NCI-H460 (cell line): ENCODE measurements around the gene RANBP10. TPM values are rescaled to one million over a fixed set of nuclear protein-coding genes. Genes with fewer than 3 reads are reported as not detected.
A peak's percentile ranks its signal among the peaks of the same experiment; 100 is the strongest.
"Not testable (repeated sequence)": the region's sequence is repeated elsewhere in the genome, so short reads cannot be mapped to it uniquely, and the experiment has no call there.

ENCODE experiments used
- DNase-seq: peaks from one replicate; pipeline ENCODE4 v3.0.0-alpha.2; 2016; ENCODE audit warnings: low read depth; ENCODE audit errors: extremely low read depth
- total RNA-seq: library from RNA; depleted of rRNA; stranded (reverse); fragments of >200 nt; shearing (Covaris generic); gene quantifications from 2 replicates; pipeline ENCODE4 v1.2.3, GENCODE V29; 2014

RANBP10 gene
- total RNA-seq, 1 experiment from 2014 or later = 6.8 TPM

DNA sequence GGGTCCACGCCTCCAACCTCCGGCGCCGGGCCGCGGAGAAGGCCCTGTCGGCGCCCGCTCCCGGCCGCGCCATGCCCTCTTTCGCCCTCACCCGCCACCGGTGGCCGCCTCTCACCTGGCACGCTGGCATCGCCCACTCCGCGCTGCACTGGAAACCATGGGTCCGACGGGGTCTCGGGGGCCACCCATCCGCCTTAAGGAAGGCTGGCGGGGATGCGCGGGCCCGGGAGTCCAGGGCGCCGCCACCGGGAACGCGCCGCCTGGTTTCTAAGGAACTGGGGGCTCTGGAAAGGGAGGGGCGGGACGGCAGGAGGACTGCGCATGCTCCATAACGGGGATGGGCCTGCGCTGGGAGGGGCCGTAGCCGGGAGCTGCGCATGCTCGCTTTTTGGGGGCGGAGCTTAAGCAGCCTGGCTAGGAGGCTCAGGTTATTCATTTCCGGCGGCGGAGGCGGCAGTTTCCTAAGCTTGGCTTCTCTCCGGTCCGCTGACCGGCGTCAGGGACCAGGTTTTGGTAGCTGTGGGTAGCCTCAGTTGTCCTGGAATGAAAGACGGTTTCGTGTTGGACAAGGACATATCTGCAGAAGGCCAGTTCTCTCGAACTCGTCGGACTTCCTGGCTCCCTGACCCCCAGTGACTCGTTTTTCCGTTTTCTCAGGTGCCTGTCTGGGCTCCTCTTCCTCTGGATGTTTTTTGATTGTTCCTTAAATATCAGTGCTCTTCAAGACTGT is 87.1 kb downstream of the RANBP10 start, which contains the start of gene GFOD2:
Gene GFOD2 (minus strand): TSS at position 269 of the 730 bp plus-strand sequence. CDS start 33,601 bp downstream, outside the sequence.
- peak; percentile 97 for DNase-seq

- no peak for DNase-seq
These were observed 87.7 kb downstream of the RANBP10 start for GRCh38 chr16:67718668-67719047.

DNA sequence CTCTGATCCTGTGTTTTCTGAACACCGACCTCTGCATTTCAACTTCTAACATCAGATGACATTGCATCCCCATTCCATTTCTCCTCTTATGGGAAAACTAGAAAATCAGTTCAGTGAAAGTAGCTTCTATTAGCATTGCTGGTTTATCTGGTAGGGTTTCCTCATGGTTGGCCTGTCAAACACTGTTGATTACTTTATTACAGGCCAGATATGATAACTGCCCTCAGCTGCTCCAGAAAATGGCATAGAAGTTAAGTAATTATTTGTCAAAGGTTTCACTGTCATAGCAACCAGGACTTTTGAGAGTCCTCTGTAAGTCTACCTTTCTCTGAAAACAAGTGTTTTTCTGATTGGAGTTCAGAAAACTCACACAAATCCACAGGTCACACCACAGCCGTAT is 90.3 kb downstream of the RANBP10 start:
- no peak for DNase-seq

DNA sequence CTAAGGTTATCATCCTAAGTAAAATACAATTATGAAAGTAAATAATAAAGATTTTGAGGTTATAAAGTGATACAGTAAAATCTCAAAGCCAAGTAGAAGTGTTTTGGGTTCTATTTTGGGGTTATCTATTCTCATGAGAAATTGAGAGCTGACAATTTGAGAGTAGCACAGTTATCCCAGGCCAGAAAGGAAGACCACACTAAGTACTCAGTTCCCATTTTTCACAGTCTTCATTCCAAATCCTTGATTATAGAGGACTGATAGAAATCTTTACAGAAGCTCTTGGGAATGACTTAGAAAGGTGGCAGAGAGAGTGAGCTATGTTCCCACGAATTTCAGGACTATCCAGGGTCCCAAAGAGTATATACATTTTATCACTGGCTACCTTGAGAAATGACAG is 91.8 kb downstream of the RANBP10 start:
- no peak for DNase-seq

DNA sequence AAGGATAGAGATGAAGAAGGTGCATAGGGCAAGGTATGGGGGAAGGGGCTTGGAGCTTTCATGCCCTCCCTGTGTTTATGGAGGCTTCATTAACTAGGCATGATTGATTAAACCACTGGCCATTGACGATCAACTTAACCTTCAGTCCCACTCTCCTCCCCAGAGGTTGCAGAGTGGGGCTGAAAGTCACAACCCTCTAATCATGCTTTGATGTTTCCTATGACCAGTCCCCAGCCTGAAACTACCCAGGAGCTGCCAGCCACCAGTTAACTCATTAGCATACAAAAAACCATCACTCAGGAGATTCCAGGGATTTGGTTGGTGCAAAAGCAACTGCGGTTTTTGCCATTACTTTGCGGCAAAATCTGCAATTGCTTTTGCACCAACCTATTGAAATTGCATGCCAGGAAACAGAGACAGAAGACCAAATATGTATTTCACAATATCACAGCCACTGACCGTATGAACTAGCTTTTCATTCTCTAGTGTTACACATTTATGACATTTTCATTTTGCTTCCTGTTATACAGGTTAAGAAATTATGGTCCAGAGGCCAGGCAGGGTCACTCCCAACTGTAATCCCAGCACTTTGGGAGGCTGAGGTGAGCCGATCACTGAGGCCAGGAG is 92.6 kb downstream of the RANBP10 start:
- DNase-seq = no peak

DNA sequence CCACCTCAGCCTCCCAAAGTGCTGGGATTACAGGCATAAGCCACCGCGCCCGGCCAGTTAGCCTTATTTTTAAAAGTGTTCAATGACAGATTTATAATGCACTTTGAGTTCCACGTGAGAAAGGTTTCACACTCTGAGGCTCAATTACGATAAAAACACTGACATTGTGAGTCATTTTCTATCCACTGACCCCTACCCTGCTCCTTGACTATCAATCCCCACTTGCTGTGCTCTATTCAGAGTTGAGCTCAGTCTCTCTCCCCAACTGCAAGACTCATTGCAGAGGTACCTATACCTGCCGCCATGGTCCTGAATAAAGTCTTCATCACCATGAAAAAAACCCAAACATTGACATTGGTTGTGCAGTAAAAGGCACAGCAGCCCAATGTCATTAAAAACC is 95.8 kb downstream of the RANBP10 start:
- DNase-seq = no peak

DNA sequence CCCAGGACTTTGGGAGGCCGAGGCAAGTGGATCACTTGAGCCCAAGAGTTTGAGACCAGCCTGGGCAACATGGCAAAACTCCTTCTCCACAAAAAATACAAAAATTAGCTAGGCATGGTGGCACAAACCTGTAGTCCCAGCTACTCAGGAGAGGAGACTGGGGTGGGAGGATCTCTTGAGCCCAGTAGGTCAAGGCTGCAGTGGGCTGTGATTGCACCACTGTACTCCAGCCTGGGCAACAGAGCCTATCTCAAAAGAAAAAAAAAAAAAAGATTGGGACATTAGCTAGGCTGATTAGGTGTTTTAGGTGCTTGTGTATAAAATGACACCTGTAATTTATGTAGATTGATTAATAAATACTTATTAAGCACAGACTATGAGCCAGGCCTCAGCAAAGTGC is 97.3 kb downstream of the RANBP10 start:
- DNase-seq = no peak

DNA sequence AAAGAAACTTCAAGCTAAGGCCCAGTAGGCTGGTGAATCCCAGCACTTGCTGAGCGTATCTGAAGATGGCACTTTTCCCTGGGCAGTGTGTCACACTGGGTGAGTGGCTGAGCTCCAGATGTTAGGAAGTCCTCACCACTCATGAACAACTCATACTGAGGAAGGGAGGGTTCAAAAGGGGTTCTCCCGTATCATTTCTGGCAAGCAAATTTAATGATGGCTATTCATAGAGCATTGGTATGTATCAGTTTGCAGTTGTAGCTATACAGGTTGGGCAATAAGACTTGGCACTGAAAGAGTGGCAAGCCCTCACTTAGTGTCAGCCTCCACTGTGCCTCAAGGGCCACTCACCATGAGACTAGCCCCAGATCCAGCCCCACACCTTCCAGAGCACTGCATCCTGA is 98.0 kb downstream of the RANBP10 start:
- no peak for DNase-seq

- no peak for DNase-seq
These were observed 98.6 kb downstream of the RANBP10 start for GRCh38 chr16:67707790-67708189.

DNA sequence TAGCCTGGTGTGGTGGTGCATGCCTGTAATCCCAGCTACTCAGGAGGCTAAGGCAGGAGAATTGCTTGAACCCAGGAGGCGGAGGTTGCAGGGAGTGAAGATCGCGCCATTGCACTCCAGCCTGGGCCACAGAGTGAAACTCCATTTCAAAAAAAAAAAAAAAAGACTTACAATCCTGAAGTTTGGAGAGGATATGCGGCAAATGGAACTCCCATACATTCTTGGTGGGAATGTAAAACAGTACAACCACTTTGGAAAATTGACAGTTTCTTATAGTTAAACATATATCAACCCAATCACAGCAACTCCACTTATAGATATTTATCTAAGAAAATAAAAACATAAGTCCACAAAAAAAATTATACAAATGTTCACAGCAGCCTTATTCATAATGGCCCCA is 99.2 kb downstream of the RANBP10 start:
- DNase-seq = no peak

- no peak for DNase-seq
These were observed 102.2 kb downstream of the RANBP10 start for GRCh38 chr16:67704110-67704509.

DNA sequence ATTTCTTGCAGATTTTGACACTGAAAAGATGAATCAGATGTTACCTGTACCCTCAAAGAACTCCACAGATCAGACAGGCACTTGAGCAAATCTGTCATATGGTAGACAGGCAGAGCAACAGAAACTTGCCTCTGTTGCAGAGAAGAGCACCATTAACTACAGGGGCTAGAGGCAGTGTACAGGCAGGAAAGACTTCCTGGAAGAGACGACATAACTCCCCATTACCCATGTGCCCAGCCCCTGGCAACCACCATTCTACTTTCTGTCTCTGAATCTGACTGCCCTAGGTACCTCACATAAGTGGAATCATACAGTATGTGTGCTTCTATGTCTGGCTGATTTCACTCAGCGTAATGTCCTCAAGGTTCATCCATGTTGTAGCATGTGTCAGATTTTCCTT is 102.7 kb downstream of the RANBP10 start:
- DNase-seq = no peak

- DNase-seq = no peak
These were observed 104.2 kb downstream of the RANBP10 start for GRCh38 chr16:67702130-67702529.

DNA sequence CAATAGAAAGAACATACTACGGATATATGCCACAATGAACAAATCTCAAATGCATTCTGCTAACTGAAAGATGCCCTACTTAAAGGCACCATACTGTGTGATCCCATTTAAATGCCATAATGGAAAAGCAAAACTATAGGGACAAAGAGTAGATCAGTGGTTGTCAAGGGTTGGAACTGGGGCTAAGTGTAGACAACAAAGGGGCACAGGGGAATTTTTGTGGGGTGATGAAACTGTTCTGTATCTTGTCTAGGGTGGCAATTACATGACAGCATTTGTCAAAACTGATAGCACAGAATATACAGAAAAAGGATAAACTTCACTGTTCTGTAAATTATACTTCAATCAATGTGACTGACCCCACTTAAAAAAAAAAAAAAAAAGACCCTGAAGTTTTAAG is 104.9 kb downstream of the RANBP10 start:
- no peak for DNase-seq

GRCh38 chr16:67699265-67699664 is 107.1 kb downstream of the RANBP10 start:
- DNase-seq = no peak

- no peak for DNase-seq
These were observed 108.8 kb downstream of the RANBP10 start for GRCh38 chr16:67697422-67698185.

DNA sequence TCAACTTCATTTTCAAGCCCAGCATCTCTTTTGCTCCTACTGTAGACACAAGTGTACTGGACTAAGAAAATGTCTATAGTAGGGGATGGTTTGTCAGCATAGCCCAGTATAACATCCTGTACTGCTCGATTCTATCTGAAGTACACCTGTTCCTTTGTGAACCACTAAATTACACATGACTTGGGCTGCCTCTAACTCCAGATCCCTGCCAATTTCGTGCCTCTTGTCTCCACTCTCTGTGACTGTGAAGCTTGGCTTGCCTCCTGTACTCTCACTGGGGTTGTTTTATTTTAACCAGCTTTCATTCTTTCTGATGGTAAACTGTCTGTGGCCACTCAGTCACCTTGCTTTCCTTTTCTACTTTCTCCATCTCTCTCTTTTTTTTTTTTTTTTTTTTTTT is 111.7 kb downstream of the RANBP10 start:
- DNase-seq = no peak

DNA sequence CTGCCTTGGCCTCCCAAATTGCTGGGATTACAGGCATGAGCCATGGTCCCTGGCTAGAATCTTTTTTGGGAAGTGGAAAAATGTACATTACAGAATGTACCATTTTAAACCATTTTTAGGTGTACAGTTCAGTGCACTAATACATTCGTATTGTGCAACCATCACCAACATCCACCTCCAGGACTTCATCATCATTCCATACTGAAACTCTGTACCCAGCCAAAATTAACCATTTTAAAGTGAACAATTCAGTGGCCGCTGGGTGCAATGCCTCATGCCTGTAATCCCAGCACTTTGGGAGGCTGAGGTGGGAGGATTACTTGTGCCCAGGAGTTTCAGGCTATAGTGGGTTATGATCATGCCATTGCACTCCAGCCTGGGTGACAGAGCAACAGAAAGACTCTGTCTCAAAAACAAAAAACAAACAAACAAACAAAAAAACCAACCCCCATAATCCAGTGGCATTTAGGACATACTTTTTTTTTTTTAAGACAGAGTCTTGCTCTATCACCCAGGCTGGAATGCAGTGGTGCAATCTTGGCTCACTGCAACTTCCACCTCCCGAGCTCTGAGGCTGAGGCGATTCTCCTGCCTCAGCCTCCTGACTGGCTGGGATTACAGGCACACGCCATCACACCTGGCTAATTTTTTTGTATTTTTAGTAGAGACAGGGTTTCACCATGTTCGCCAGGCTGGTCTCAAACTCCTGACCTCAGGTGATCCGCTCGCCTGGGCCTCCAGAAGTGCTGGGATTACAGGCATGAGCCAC is 112.7 kb downstream of the RANBP10 start:
- not testable (repeated sequence) for DNase-seq

DNA sequence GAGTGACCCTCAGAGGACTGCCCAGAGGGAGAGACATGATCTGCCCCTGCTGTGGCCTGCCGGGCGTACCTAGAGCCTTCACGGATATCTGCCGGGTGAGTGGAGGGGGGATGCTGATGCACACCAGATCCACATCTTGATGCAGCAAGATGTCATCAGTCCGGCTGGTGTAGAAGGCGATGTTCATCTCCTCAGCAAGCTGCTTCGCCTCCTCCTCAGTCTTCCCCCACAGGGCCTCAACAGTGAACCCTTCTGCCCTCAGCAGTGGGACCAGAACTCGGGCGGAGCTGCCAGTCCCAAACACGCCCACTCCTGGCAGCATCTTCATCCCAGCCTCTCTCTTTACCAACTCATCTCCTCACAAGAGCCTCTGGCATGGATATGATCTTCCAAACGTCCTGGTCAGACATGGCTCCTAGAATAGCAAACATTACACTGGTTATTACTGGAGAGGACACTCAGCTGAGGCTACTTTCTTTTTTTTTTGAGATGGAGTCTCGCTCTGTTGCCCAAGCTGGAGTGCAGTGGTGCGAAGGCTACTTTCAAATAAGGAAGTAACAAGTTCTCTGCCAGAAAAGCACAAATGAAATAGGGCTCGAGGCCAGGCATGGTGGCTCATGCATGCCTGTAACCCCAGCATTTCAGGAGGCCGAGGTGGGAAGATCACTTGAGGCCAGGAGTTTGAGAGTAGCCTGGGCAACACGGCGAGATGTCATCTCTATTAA is 120.8 kb downstream of the RANBP10 start:
- no peak for DNase-seq

DNA sequence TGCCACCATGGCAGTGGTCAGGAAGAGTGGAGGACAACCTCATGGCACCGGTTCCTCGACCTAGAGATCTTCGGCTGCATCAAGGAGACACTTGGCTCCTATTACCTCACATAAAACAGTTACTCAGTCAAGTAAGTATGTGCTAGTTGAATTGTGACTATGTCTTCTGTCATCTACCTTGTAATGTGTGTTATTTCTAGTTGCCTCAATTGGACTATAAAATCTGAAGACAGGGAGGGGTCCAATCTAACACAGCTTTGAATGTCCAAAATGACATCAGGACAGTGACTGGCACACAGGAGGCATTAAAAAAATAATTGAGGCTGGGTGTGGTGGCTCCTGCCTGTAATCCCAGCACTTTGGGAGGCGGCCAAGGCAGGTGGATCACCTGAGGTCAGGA is 122.6 kb downstream of the RANBP10 start:
- DNase-seq = no peak
